AG09309 (cell line): Measurements from ENCODE around the gene ITPR2.
"Not testable (repeated sequence)": the region's sequence is repeated elsewhere in the genome, so short reads cannot be mapped to it uniquely, and the experiment has no call there.

Experiments used
- DNase-seq: peaks from one replicate; pipeline ENCODE4 v3.0.0-alpha.2; 2010; ENCODE audit warnings: low read depth
- H3K4me3 ChIP-seq: 2 replicates; pipeline ENCODE4 v1.5.1; 2011; ENCODE audit warnings: mild to moderate bottlenecking, low read depth, low read length, moderate library complexity; ENCODE audit not compliant: control insufficient read depth
- TF ChIP-seq, protein P1 (sequence below): IDR thresholded peaks from 2 replicates; pipeline ENCODE4 v1.5.1; 2011; ENCODE audit warnings: mild to moderate bottlenecking, low read depth, low read length, inconsistent platforms; ENCODE audit not compliant: insufficient read depth, control insufficient read depth; ENCODE audit errors: missing control alignments

ITPR2 gene

DNA sequence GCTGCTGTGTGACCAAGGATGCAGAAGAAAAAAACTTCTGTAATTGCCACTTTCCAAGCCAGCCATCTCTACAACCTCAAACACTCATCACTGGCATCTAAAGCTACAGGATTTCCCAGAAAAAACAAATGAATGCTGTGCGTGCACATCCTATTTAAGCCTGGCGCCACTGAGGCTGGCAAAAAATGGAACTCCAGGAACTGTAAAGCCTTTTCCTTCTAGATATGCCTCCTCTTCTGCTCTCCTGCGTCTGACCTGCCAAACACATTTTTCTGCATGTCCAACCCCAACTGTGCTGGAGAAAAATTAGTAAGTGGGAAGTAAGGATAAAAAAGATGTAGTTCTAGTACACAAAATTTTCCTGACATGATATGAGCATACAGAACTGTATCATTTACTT lies 184.9 kb downstream of the ITPR2 start:
- H3K4me3 ChIP-seq: no peak overlapping the region
- DNase-seq: no peak
- TF ChIP-seq, protein P1, sequence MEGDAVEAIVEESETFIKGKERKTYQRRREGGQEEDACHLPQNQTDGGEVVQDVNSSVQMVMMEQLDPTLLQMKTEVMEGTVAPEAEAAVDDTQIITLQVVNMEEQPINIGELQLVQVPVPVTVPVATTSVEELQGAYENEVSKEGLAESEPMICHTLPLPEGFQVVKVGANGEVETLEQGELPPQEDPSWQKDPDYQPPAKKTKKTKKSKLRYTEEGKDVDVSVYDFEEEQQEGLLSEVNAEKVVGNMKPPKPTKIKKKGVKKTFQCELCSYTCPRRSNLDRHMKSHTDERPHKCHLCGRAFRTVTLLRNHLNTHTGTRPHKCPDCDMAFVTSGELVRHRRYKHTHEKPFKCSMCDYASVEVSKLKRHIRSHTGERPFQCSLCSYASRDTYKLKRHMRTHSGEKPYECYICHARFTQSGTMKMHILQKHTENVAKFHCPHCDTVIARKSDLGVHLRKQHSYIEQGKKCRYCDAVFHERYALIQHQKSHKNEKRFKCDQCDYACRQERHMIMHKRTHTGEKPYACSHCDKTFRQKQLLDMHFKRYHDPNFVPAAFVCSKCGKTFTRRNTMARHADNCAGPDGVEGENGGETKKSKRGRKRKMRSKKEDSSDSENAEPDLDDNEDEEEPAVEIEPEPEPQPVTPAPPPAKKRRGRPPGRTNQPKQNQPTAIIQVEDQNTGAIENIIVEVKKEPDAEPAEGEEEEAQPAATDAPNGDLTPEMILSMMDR: no peak

DNA sequence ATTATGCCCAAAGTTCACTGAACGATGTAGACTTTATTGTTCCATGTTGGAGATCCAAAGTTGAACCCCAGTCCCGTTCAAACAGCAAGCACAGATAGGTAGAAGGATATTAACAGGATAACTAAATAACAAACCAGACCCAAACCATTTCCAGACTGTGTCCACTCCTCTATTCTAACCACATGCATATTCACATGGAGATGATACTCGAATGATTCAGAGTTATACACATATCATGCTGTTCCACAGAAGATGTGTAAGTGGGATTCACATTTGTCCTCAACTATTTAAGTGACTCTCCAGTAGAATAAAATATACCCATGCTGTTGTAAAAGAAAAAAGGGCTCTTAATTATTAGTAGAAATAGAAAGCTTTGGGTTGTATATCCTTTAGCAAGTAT lies 185.9 kb downstream of the ITPR2 start:
- TF ChIP-seq, protein P1: no peak
- H3K4me3 ChIP-seq: no peak overlapping the region
- no peak for DNase-seq

DNA sequence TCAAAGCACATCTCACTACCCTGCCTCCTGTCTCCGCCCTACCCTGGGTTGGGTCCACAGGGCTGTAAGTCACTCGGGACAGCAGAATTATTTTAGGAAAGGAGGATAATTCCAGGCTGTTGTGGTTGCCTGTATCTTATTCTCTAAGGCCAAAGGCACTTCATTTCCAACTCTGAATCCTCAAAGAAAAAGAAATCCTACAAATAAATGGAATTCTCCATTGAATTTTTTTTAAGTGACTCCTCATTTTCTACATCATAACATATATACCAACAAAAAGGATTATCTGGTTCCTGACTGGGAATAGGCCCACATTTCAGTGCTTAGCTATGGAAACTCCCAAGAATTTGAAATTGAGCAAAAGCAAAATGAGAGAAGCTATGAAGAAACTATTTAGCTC lies 186.4 kb downstream of the ITPR2 start:
- TF ChIP-seq, protein P1: no peak

DNA sequence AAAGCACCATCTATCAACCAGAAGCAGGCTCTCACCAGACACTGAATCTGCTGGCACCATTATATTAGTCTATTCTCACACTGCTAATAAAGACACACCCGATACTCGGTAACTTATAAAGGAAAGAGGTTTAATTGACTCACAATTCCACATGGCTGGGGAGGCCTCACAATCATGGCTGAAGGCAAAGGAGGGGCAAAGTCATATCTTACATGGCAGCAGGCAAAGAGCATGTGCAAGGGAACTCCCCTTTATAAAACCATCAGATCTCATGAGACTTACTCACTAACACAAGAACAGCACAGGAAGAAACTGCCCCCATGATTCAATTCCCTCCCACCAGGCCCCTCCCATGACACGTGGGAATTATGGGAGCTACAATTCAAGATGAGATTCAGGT lies 188.6 kb downstream of the ITPR2 start:
- H3K4me3 ChIP-seq, DNase-seq: not testable (repeated sequence)

More for the DNA sequence above, 186.4 kb downstream of the ITPR2 start:
- H3K4me3 ChIP-seq: no peak overlapping the region
- no peak for DNase-seq

DNA sequence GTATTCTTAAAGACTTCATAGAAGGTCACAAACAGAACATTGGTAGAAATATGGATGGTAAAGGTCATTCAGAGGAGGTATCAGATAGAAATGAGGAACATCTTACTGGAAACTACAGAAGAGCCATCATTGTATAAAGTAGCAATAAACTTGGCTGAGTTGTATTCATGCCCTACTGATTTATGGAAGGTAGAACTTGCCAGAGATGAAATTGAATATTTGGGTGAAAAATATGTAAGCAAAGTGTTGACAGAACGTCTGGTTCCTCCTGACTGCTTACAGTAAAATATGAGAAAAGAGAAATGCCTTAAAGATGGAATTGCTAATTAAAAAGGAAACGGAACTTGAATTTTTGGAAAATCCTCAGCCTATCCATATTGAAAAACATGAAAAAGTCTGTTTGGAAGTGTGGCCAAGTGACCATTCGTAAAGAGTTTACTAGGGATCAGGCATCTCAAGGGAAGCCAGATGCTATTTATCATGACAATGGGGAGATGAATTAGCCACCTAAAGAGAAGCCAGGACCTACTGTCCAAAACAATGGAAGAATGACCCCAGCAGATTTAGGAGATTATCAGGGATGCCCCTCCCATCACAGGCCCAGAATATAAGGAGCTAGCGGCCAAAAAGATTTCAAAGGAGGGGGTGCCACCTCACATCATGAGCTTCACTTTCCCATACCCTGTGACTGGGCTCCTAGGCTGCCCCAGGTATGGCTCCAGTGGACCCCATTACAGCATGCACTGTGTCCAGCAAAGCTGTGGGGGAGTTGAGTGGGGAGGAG lies 189.3 kb downstream of the ITPR2 start:
- TF ChIP-seq, protein P1: no peak
- no peak overlapping the region for H3K4me3 ChIP-seq
- DNase-seq: no peak

DNA sequence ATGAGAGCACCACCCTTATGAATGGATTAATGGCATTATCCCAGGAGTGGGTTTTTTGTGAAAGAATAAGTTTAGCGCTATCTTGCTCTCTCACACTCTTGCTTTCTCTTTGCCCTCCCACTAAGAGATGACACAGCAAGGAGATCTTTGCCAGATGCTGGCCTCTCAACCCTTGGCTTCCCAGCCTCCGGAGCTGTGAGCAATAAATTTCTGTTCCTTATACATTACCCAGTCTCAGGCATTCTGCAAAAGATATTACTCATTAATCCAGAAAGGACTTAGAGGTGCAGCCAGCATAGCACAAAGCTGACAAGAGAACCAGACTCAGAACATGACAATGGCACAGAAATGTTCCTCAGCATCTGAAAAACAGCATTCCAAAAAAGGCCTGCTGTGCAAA lies 190.6 kb downstream of the ITPR2 start:
- no peak overlapping the region for H3K4me3 ChIP-seq
- TF ChIP-seq, protein P1: no peak
- DNase-seq: no peak

DNA sequence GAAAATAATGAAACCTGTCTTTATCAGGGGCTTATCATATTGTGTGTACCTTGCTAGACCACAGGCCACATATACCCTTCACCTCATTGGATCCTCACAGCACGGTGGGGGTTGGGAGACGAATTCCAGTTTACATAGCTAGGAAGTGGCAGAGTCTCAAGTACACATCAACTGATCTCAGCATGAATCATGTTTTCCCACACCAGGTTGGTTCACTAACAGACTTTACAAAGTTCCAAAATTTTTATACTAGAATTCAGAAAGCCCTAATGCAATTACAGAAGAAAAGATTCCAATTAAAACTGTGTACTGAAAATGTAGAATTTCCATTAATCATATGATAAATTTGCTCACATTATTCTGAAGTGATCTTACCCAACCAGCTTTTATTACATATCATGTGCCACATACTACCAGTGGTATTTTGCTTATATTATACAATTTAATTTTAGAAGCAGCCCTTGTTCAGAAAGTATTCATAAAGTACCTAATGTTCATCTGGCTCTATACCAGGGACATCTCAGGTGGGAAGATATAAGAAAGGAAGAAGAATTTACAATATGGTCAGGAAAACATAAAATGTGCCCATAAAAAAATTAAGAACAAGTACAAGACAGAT lies 196.2 kb downstream of the ITPR2 start:
- TF ChIP-seq, protein P1: no peak
- DNase-seq: no peak
- H3K4me3 ChIP-seq: no peak overlapping the region
